GM19043 (cell line): ENCODE measurements around the gene SKAP1.
"Not testable (repeated sequence)": the region's sequence is repeated elsewhere in the genome, so short reads cannot be mapped to it uniquely, and the experiment has no call there.

ENCODE experiments used
- ATAC-seq: cut with Tn5 transposase; IDR thresholded peaks from one replicate; pipeline ENCODE4 v1.9.1; 2021; ENCODE audit warnings: low read depth; ENCODE audit not compliant: unreplicated experiment

Gene SKAP1

DNA sequence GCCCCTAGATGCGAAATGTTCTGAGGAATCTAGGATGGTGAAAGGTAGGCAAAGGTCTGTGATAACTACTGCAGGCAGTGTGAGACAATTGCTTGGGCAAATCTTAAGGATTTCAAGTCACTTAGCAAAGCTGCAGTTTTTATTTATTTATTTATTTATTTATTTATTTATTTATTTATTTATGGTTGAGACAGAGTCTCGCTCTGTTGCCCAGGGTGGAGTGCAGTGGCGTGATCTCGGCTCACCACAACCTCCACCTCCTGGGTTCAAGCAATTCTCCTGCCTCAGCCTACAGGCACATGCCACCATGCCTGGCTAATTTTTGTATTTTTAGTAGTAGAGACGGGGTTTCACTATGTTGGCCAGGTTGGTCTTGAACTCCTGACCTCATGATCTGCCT lies 243.7 kb downstream of the SKAP1 start:
- ATAC-seq = not testable (repeated sequence)

DNA sequence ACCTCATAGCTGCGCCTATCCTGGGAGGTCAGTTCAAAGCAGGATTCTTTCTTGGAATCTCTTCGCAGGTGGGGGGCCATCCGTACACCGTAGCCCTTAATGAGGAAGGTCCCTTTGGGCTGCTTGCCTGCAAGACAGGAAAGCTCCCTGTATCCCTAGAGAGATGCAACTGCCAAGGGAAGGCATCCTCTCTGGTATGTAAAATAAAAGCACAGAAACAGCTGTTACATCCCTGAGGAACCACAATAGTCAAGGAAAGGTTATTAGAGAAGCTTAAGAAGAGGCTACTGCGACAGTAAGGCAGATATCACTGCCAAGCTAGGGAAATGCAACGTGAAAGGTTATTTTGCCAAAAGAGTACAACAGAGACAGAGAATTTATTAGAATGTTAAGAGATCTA lies 245.3 kb downstream of the SKAP1 start:
- ATAC-seq = no peak

GRCh38 chr17:48181653-48182052 lies 248.4 kb downstream of the SKAP1 start:
- ATAC-seq = no peak

GRCh38 chr17:48180842-48181629 lies 249.0 kb downstream of the SKAP1 start:
- ATAC-seq = no peak

- no peak for ATAC-seq
Observed at GRCh38 chr17:48179071-48179945, 250.7 kb downstream of the SKAP1 start.

GRCh38 chr17:48178317-48178716 lies 251.7 kb downstream of the SKAP1 start:
- no peak for ATAC-seq

- no peak for ATAC-seq
Observed at GRCh38 chr17:48177816-48178215, 252.2 kb downstream of the SKAP1 start.

GRCh38 chr17:48176471-48176855 lies 253.6 kb downstream of the SKAP1 start:
- ATAC-seq = no peak

DNA sequence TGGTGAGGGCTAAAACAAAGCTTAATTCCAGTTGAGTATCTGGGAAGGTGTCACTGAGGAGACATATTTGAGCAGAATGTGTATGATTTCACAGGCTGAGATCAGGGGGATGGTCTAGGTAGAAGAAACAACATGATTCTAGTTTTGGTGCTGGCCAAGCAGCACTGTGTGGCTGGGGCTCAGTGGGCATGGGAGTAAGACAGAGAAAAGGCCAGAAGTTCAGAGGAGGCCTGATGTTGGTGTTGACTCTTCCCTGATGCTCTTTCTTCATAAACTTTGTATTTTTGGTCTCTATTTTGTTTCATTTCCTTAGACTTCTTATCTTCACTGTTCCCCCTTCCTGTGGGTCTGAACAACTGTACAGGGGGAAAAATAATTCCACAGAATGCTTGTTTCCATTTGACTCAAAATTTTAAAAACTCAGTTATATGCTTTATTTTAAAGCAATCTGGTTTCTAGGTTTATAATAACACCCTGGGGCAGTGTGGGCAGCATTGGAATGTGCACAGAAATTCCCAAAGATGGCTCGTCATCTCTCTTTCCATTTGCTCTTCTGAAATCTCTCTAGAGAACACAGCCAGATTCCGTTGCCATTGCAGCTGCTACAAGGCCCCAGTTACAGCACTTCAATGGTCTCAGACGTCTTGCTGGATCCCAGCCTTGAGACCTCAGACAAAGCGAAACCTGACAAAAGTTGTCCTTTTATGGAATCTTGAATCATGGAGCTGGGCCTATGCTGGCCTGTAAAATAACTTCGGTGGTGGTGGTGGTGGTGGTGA lies 254.1 kb downstream of the SKAP1 start:
- ATAC-seq = no peak

DNA sequence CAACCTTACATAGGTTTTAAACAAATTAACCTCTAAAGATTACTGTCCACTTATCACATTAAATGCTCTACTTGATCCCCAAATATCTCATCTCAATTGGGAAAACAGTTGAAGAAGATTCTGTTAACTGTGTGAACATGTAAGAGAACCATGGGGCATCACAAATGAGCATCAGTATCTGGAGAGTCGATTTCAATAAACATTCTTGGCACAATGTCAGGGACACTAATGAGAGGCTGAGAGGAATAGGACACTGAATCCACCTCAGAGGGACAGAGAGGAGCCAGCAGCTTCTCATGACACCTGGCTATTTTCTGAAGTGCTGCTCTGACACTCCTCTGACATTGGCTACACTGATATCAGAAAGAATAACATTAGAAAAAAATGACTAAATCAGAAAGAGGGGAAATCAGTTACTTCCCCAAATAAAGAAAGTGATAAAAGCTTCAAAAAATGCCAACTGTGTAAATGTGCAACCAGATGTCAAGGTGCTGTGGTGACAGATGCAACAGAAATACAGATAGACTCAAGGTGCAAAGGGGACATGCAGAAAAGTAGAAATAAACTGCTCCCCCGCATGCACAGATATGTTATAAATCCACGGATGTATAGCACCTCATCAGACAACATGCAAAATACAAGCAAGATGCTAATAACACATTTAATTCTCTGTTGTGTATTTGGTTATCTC lies 255.0 kb downstream of the SKAP1 start:
- no peak for ATAC-seq

- no peak for ATAC-seq
Observed at GRCh38 chr17:48173191-48173984, 256.6 kb downstream of the SKAP1 start.

DNA sequence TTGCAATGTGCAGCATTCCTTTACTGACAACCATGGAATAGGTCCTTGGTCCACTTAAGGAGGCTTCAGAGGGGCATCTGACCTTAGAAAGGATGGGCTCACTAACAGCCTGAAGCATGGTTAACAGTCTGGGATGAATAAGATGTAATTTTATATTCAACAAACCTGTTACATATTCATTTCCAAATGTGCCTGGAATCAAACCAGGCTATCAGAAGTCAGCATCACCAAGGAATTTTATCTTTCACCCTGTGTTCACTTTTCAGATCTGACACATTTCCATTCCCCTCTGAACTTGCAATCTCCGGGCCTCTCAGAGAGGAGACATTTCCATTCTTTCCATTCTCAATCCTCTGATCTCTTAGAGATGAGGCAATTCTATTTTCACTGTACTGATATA lies 260.1 kb downstream of the SKAP1 start:
- no peak for ATAC-seq

DNA sequence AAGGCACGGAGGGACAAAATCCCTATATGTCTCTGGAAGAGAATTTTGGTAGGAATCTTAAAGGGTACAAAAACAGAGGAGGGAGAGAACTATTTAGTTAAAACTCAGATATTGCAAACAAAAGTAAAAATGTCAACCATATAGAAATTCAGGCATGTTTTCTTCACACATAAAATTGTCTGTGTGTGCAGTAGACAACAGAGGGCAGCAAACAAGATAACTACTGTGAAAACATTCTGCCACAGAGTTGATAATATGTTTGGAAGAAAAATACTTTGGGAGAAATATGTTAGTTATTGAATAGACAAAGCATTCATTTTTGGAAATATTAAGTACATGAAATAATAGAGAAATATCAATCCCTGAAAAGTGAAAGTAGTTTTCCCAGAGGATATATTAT lies 266.2 kb downstream of the SKAP1 start:
- ATAC-seq = no peak

DNA sequence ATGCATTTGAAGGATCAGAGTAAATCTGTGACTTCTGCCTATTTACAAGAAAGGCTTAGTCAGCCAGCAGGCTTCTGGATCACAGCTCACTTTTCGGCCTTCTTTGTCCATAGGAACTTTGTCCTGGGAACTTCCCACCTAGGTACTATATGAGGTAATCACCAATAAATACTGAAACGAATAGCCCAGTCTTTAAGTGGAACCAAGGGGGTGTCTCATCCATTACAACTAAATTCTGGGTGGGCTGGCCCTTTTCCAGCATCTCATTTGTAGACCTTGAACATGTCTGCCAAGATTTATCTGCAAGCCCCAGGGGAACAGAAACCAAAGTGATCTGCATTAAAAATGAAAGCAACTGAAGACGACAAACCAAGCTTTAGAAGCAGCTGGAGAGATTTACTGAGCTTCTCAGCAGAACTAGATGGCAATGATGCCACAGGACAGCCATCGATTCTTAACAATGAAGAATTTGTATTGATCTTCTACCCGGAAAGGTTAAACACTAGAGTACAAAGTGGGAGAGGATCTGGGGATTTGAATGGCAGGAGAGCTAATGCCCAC lies 267.0 kb downstream of the SKAP1 start:
- ATAC-seq = no peak

DNA sequence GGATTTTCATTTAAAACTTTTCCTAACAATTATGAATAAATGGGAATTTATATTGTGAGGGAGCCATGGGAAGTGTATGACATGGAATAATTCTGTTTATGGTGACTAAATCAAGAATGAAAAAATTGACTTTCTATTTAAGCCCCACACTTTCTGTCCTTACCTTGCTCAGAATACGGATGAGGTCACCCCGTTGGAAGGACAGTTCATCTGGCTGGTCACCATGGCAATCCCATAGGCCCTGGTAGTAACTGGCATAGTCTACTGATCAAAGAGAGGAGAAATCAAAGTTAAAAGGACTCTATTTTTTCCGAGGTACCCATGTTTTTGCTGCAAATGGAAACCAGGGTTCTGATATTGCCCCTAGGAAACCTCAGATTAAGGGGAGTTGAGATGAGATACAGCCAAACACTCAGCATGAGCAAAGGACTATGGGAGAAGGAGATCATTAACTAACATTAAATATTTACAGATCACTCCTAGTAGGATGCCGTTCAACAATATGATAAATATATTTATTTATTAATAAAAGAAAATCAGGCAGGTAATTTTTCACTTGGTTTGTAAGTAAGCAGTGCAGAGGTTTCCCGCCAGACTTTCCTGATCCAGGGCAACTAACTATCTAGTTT lies 267.6 kb downstream of the SKAP1 start:
- no peak for ATAC-seq

GRCh38 chr17:48161127-48161905 lies 268.7 kb downstream of the SKAP1 start:
- no peak for ATAC-seq

DNA sequence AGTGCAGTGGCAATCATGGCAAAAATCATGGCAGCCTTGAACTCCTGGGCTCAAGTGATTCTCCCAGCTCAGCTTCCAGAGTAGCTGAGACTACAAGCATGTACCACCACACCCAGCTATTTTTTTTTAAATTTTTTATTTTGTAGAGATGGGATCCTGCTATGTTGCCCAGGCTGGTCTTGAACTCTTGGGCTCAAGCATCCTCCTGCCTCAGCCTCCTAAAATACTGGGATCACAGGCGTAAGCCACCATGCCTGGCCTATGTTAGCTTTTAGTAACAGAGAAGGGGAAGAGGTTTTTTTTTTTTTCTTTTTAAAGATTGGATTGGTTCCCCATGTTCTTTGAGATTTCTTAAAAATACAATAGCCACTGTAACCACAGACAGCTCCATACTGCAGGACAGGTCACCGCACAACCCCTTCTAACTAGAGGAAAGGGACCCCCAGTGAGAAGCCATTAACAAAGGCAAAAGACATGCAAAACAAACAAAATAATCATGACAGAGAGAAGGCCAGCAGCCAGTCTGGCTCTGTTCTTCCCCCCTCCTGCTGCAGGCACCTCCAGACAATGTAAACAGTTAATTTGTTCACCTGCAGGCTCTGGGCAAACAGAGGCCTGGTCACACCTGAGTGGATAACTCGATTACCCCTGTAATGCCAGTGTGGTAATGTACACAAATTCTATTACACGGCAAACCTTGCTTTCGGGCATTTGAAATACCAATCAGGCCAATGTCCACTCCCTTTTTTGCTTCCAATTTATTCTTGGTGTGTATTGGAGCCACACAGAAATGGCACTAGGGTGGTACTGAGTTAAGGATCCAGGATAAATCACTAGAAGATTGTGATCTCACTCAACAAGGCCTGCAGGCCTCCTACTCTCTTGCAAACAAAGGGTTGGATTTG lies 269.6 kb downstream of the SKAP1 start:
- ATAC-seq = no peak
